ENCODE measurements around the gene CNTN1. TPM values are rescaled to one million over a fixed set of nuclear protein-coding genes. Genes with fewer than 3 reads are reported as not detected.

The CNTN1 gene
- total RNA-seq, 1 experiment from 2014 or later: 6.5 TPM

GRCh38 chr12:40663781-40664180 is 28.5 kb upstream of the CNTN1 start:
- Histone ChIP-seq H3K4me2 (ENCODE audit: insufficient read depth, insufficient read length, low read length) (no peak overlapping the region), H4K20me1 (ENCODE audit: control insufficient read depth, insufficient read depth, insufficient read length) (no peaks in the 10 kb centered on the region)
- peaks cover 13 to 26% (median 15%) of the 10 kb centered on the region in 3 experiments for H3K36me3 Mint-ChIP-seq (ENCODE audit: insufficient read depth in 1 of 3, low read depth in 3 of 3)

More at GRCh38 chr12:40663781-40664180, 28.5 kb upstream of the CNTN1 start:
- Histone ChIP-seq H3K79me1 (ENCODE audit: insufficient read depth, low read depth, low read length, poor library complexity, severe bottlenecking) (no peaks in the 10 kb centered on the region), H3K4ac (ENCODE audit: low read depth, low read length) (no peak overlapping the region), H2BK12ac (ENCODE audit: insufficient read length, low read depth, low read length) (no peak overlapping the region), H3K23me2 (ENCODE audit: insufficient read length, low read depth, low read length, poor library complexity, severe bottlenecking) (no peaks in the 10 kb centered on the region), H2BK5ac (ENCODE audit: insufficient read length, low read length) (no peak overlapping the region), H4K8ac (replicated peaks; ENCODE audit: insufficient read length, low read depth, low read length) (no peak overlapping the region), H3K4me1 (ENCODE audit: insufficient read depth, low read length) (no peaks in the 10 kb centered on the region), H4K5ac (ENCODE audit: insufficient read length, low read depth, low read length) (no peak overlapping the region), H3K23ac (ENCODE audit: insufficient read length, low read depth, low read length) (no peak overlapping the region), H4K91ac (ENCODE audit: insufficient read length, low read depth, low read length) (no peak overlapping the region), H3K56ac (ENCODE audit: insufficient read length, low read depth, low read length) (no peak overlapping the region), H3K18ac (ENCODE audit: insufficient read length, low read depth, low read length) (no peak overlapping the region), H3K27me3 (ENCODE audit: insufficient read depth, low read length) (no peaks in the 10 kb centered on the region), H2BK20ac (ENCODE audit: low read depth, low read length, poor library complexity, severe bottlenecking) (no peak overlapping the region), H2BK15ac (ENCODE audit: low read depth, low read length) (no peak overlapping the region), H2AK5ac (ENCODE audit: insufficient read length, low read length) (no peak overlapping the region), H3K9me3 (ENCODE audit: control insufficient read depth, low read depth, low read length) (no peaks in the 10 kb centered on the region), H3K9ac (ENCODE audit: extremely low read depth, insufficient read length, low read length) (no peak overlapping the region), H3K79me2 (ENCODE audit: insufficient read depth, low read length) (no peaks in the 10 kb centered on the region), H2AFZ (ENCODE audit: low read length) (no peak overlapping the region), H3K14ac (ENCODE audit: insufficient read depth, low read length) (no peak overlapping the region), H3K27ac (ENCODE audit: insufficient read length, low read depth, low read length) (no peak overlapping the region), H2BK120ac (ENCODE audit: low read depth, low read length, poor library complexity, severe bottlenecking) (no peak overlapping the region), H3T11ph (ENCODE audit: low read length) (no peak overlapping the region)
- H3K9me3 Mint-ChIP-seq: peaks cover 24 to 28% of the 10 kb centered on the region in 2 experiments
- H3K4me1 Mint-ChIP-seq: peaks cover 0 to 5% of the 10 kb centered on the region in 2 experiments; a peak in 1 of 4 replicates
- DNase-seq: no peak
- no CpG with 5 or more reads among the region's 1 CpG for WGBS (ENCODE audit: extremely low coverage, insufficient read length, low lambda C conversion rate)
- H3K27ac Mint-ChIP-seq: no peak overlapping the region
- H3K27me3 Mint-ChIP-seq (ENCODE audit: low read depth): peaks cover 2% of the 10 kb centered on the region; the same call in 1 of the 2 replicates
- H3K4me3 Mint-ChIP-seq: no peak overlapping the region
- TF ChIP-seq CTCF (conservative IDR thresholded peaks at IDR 0.05): no peak

Data from H9 (cell line).